Measurements from ENCODE around the gene FANCE. TPM values are rescaled to one million over a fixed set of nuclear protein-coding genes. Genes with fewer than 3 reads are reported as not detected.

The FANCE gene, protein sequence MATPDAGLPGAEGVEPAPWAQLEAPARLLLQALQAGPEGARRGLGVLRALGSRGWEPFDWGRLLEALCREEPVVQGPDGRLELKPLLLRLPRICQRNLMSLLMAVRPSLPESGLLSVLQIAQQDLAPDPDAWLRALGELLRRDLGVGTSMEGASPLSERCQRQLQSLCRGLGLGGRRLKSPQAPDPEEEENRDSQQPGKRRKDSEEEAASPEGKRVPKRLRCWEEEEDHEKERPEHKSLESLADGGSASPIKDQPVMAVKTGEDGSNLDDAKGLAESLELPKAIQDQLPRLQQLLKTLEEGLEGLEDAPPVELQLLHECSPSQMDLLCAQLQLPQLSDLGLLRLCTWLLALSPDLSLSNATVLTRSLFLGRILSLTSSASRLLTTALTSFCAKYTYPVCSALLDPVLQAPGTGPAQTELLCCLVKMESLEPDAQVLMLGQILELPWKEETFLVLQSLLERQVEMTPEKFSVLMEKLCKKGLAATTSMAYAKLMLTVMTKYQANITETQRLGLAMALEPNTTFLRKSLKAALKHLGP
- 19.2 and 23.4 TPM in 2 replicates for total RNA-seq (2021)
- percentile 70 among the genes with signal in this experiment for Bru-seq, nascent RNA
- percentile 78 among the genes with signal in this experiment for BruChase-seq, experiment 1, labeled RNA remaining after a 2-hour chase
- BruChase-seq, experiment 2, labeled RNA remaining after a 6-hour chase: percentile 68 among the genes with signal in this experiment
- long read RNA-seq, transcript FANCE-201 (10 exons, 2,554 nt): major isoform, 15 of 56 reads
- long read RNA-seq, partial matches to known transcripts: 3 of 56 reads
- long read RNA-seq, other reads (novel, unspliced or antisense): 38 of 56 reads

DNA sequence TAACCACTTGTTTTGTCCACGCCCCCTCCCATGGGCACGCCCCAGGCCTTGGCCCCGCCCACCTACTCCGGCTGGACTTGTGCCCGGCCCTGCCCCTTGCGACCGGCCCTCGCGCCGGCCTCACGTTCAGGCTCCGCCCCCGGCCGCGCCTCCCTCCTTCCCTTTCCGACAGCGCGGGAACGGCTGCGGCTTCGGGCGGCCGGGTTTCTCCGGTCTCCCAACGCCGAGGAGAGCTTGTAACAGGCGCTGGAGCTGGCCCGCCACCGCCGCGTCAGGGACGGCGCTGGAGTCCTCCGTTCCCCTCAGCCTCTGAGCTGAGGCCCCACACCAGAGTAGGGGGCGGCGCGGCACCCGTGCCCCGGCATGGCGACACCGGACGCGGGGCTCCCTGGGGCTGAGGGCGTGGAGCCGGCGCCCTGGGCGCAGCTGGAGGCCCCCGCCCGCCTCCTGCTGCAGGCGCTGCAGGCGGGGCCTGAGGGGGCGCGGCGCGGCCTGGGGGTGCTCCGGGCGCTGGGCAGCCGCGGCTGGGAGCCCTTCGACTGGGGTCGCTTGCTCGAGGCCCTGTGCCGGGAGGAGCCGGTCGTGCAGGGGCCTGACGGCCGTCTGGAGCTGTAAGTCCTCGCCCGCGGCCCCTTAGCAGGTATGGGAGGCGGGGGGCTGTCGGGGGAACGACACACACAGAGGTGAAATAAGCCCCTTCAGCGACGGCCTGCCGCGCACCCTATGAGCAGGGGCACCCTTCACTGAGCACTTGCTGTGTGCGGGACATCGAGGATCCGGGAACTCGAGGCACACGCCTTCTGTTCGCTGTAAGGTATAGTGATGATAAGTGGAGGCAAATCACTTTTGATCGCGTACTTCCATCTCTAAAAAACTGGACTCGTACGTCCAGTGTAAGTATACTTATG, at the start of gene FANCE:
Gene FANCE, plus strand, starts transcription at position 156 of the 908 bp plus-strand sequence. Its CDS starts 208 bp downstream, at position 364.
- TF ChIP-seq EZH2 (IDR thresholded peaks at IDR 0.05; ENCODE audit: borderline replicate concordance, low read depth, low read length, poor library complexity, severe bottlenecking): no peak
- TF ChIP-seq, protein P1, sequence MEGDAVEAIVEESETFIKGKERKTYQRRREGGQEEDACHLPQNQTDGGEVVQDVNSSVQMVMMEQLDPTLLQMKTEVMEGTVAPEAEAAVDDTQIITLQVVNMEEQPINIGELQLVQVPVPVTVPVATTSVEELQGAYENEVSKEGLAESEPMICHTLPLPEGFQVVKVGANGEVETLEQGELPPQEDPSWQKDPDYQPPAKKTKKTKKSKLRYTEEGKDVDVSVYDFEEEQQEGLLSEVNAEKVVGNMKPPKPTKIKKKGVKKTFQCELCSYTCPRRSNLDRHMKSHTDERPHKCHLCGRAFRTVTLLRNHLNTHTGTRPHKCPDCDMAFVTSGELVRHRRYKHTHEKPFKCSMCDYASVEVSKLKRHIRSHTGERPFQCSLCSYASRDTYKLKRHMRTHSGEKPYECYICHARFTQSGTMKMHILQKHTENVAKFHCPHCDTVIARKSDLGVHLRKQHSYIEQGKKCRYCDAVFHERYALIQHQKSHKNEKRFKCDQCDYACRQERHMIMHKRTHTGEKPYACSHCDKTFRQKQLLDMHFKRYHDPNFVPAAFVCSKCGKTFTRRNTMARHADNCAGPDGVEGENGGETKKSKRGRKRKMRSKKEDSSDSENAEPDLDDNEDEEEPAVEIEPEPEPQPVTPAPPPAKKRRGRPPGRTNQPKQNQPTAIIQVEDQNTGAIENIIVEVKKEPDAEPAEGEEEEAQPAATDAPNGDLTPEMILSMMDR (conservative IDR thresholded peaks at IDR 0.05; ENCODE audit: low read depth, low read length): no peak
- Histone ChIP-seq H3K4me1 (ENCODE audit: insufficient read depth, low read length, poor library complexity, severe bottlenecking) (peaks cover 29% of the 10 kb centered on the region), H3K27me3 (replicated peaks; ENCODE audit: insufficient read depth, low read depth, low read length, poor library complexity) (no peaks in the 10 kb centered on the region), H3K27ac (ENCODE audit: low read depth, low read length, poor library complexity, severe bottlenecking) (peak within 1 kb of the TSS; percentile 72), H3K9me3 (ENCODE audit: low read depth, low read length, poor library complexity, severe bottlenecking) (no peaks in the 10 kb centered on the region), H3K36me3 (ENCODE audit: insufficient read depth, low read length, poor library complexity, severe bottlenecking) (peaks cover 20% of the 10 kb centered on the region), H3K4me3 (ENCODE audit: low read depth, low read length, poor library complexity, severe bottlenecking) (peak within 1 kb of the TSS; percentile 85)
- DNase-seq (ENCODE audit: low spot score): peak; percentile 92
- ChIA-PET POLR2A (ENCODE audit: low non-redundant PET) (no interaction called here), CTCF (interaction anchor here (0.6 to 1.0 kb wide), 2 partner anchors 16 to 856 kb away, joined by 4 to 8 read pairs; partner anchors contain the start of gene RPL10A)
- no TSS peak for BruUV-seq (replicated peaks)
- intact Hi-C loops (cut with micrococcal nuclease; ENCODE audit: unreplicated experiment): no loop called here

DNA sequence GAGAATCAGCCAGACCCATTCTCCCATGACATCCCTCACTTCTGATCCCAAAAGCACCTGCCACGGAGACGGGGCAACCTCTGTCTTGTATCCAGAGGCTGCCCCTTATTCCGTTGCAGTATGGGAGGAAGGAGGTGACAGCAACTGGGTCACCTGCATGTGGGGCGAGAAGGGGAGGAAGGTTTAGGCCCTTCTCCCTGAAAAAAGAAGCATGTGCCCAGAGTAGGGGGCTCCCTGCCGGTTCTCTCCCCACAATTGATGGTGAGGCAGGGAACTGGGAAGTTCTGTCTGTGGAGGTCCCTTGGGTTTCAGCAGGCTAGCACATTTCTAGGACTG, 49.3 kb upstream of the FANCE start:
- Histone ChIP-seq H3K4me3 (ENCODE audit: low read depth, low read length, poor library complexity, severe bottlenecking) (no peak overlapping the region), H3K27me3 (replicated peaks; ENCODE audit: insufficient read depth, low read depth, low read length, poor library complexity) (no peaks in the 10 kb centered on the region), H3K36me3 (ENCODE audit: insufficient read depth, low read length, poor library complexity, severe bottlenecking) (no peaks in the 10 kb centered on the region), H3K27ac (ENCODE audit: low read depth, low read length, poor library complexity, severe bottlenecking) (no peak overlapping the region), H3K4me1 (ENCODE audit: insufficient read depth, low read length, poor library complexity, severe bottlenecking) (no peaks in the 10 kb centered on the region), H3K9me3 (ENCODE audit: low read depth, low read length, poor library complexity, severe bottlenecking) (no peaks in the 10 kb centered on the region)
- BruUV-seq (replicated peaks): no TSS peak
- CTCF ChIA-PET: no interaction called here
- no peak for DNase-seq (ENCODE audit: low spot score)
- no peak for TF ChIP-seq EZH2 (IDR thresholded peaks at IDR 0.05; ENCODE audit: borderline replicate concordance, low read depth, low read length, poor library complexity, severe bottlenecking)
- TF ChIP-seq, protein P1 (conservative IDR thresholded peaks at IDR 0.05; ENCODE audit: low read depth, low read length): no peak
- intact Hi-C loops (cut with micrococcal nuclease; ENCODE audit: unreplicated experiment): no loop called here
- POLR2A ChIA-PET (ENCODE audit: low non-redundant PET): no interaction called here

All from A673 (cell line).